ENCODE measurements around the gene PPARA. TPM values are rescaled to one million over a fixed set of nuclear protein-coding genes. Genes with fewer than 3 reads are reported as not detected.

PPARA gene
- total and polyA plus RNA-seq, 2 of the 4 experiments (the other 2 are of a cell fraction), result 3.1 to 7.0 TPM

DNA sequence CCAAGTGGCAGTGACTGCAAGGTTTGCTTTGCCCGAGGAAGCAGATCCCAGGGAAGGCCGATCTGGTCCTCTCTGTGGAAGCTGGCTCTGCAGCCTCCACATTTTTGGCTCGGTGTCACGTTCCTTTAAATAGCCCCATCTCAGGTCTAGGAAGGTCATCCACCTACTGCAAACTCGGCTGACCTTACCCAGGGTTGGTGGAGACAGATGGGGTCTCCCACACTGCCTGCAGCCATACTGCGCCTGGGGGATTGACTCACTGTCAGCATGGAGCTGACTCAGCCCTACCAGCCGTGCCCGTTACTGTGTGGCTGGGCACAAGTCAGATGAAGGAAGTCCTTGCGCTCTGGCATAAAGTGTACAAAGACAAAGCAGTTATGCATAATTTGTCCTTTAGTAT lies 82.9 kb downstream of the PPARA start:
- Histone ChIP-seq H4K20me1 (ENCODE audit: insufficient read depth, low read length) (peaks cover 3% of the 10 kb centered on the region; the same call in 1 of the 2 replicates), H3K9me3 (ENCODE audit: control insufficient read depth, insufficient read depth, low read length) (no peaks in the 10 kb centered on the region), H3K4me3 (ENCODE audit: insufficient read depth, low read depth, low read length) (no peak overlapping the region), H4K91ac (ENCODE audit: insufficient read depth, low read depth, low read length) (no peak overlapping the region), H3K23ac (ENCODE audit: low read depth, low read length) (no peak overlapping the region), H2AFZ (replicated peaks; ENCODE audit: low read length, poor library complexity) (peak overlapping the region; percentile 8), H3K36me3 (ENCODE audit: control insufficient read depth, insufficient read depth, low read length) (peaks cover 15% of the 10 kb centered on the region), H3K4me1 (ENCODE audit: control insufficient read depth, insufficient read depth, low read length) (peaks cover 7% of the 10 kb centered on the region), H3K27me3 (ENCODE audit: control insufficient read depth, insufficient read depth, low read length) (no peaks in the 10 kb centered on the region), H3K4me2 (ENCODE audit: low read depth, low read length) (no peak overlapping the region), H2BK5ac (ENCODE audit: low read depth, low read length, poor library complexity, severe bottlenecking) (no peak overlapping the region), H2BK15ac (ENCODE audit: low read depth, low read length) (no peak overlapping the region), H3K27ac (ENCODE audit: insufficient read depth, low read length) (no peak overlapping the region), H2AK9ac (replicated peaks; ENCODE audit: low read depth, low read length, poor library complexity) (peak overlapping the region; percentile 44), H3K9me1 (ENCODE audit: insufficient read depth, low read length) (peaks cover 12% of the 10 kb centered on the region), H2BK120ac (ENCODE audit: low read depth, low read length) (no peak overlapping the region), H2AK5ac (ENCODE audit: low read depth, low read length) (no peak overlapping the region), H4K5ac (ENCODE audit: low read depth, low read length) (no peak overlapping the region), H3K18ac (ENCODE audit: low read depth, low read length) (no peak overlapping the region), H3K14ac (replicated peaks; ENCODE audit: low read depth, low read length) (0 out of 2 replicates have a peak overlapping the region, but pooled peaks have one; percentile 21), H3K9ac (ENCODE audit: low read depth, low read length) (no peak overlapping the region), H3K4ac (ENCODE audit: low read depth, low read length) (no peak overlapping the region), H3K56ac (ENCODE audit: extremely low read depth, insufficient read depth, low read length) (no peak overlapping the region), H4K8ac (ENCODE audit: low read depth in 2 of 2, low read length in 2 of 2) (no peak overlapping the region), H2BK20ac (ENCODE audit: low read depth, low read length) (no peak overlapping the region), H3K79me1 (ENCODE audit: low read depth in 1 of 2, low read length in 2 of 2) (no peaks in the 10 kb centered on the region)
- POLR2A ChIA-PET (ENCODE audit: unreplicated experiment), result no interaction called here
- in situ Hi-C loops (cut with MboI; ENCODE audit: low sequenced_read_pairs) (no loop called here), intact Hi-C loops (cut with micrococcal nuclease) (no loop called here), dilution Hi-C loops (cut with HindIII; ENCODE audit: low sequenced_read_pairs, unreplicated experiment) (no loop called here)
- TF ChIP-seq MAFK (IDR thresholded peaks at IDR 0.05; ENCODE audit: low read depth, low read length) (no peak), MXI1 (IDR thresholded peaks at IDR 0.05; ENCODE audit: borderline replicate concordance, low read depth, low read length) (no peak), RFX5 (IDR thresholded peaks at IDR 0.05; ENCODE audit: low read depth, low read length) (no peak), NFE2L2 (IDR thresholded peaks at IDR 0.05; ENCODE audit: low read depth, low read length) (no peak), RCOR1 (IDR thresholded peaks at IDR 0.05; ENCODE audit: insufficient replicate concordance, low read length) (no peak), CHD1 (IDR thresholded peaks at IDR 0.05; ENCODE audit: low read depth, low read length) (no peak), BHLHE40 (IDR thresholded peaks at IDR 0.05; ENCODE audit: low read depth, low read length) (no peak), CEBPB (IDR thresholded peaks at IDR 0.05; ENCODE audit: low read depth, low read length) (no peak), FOS (IDR thresholded peaks at IDR 0.05; ENCODE audit: low read depth, low read length) (no peak), POLR2A (IDR thresholded peaks at IDR 0.05; ENCODE audit: low read depth, low read length) (no peak), MAZ (IDR thresholded peaks at IDR 0.05; ENCODE audit: borderline replicate concordance, low read depth, low read length) (no peak), RAD21 (IDR thresholded peaks at IDR 0.05; ENCODE audit: low read length) (no peak), SMC3 (IDR thresholded peaks at IDR 0.05; ENCODE audit: low read depth, low read length) (no peak)
- TF ChIP-seq, protein P1, sequence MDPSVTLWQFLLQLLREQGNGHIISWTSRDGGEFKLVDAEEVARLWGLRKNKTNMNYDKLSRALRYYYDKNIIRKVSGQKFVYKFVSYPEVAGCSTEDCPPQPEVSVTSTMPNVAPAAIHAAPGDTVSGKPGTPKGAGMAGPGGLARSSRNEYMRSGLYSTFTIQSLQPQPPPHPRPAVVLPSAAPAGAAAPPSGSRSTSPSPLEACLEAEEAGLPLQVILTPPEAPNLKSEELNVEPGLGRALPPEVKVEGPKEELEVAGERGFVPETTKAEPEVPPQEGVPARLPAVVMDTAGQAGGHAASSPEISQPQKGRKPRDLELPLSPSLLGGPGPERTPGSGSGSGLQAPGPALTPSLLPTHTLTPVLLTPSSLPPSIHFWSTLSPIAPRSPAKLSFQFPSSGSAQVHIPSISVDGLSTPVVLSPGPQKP (IDR thresholded peaks at IDR 0.05; ENCODE audit: borderline replicate concordance, low read depth, low read length), result no peak
- TF ChIP-seq, protein P2, sequence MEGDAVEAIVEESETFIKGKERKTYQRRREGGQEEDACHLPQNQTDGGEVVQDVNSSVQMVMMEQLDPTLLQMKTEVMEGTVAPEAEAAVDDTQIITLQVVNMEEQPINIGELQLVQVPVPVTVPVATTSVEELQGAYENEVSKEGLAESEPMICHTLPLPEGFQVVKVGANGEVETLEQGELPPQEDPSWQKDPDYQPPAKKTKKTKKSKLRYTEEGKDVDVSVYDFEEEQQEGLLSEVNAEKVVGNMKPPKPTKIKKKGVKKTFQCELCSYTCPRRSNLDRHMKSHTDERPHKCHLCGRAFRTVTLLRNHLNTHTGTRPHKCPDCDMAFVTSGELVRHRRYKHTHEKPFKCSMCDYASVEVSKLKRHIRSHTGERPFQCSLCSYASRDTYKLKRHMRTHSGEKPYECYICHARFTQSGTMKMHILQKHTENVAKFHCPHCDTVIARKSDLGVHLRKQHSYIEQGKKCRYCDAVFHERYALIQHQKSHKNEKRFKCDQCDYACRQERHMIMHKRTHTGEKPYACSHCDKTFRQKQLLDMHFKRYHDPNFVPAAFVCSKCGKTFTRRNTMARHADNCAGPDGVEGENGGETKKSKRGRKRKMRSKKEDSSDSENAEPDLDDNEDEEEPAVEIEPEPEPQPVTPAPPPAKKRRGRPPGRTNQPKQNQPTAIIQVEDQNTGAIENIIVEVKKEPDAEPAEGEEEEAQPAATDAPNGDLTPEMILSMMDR (conservative IDR thresholded peaks at IDR 0.05; ENCODE audit: low read depth, low read length), result no peak
- TF ChIP-seq, protein P3, sequence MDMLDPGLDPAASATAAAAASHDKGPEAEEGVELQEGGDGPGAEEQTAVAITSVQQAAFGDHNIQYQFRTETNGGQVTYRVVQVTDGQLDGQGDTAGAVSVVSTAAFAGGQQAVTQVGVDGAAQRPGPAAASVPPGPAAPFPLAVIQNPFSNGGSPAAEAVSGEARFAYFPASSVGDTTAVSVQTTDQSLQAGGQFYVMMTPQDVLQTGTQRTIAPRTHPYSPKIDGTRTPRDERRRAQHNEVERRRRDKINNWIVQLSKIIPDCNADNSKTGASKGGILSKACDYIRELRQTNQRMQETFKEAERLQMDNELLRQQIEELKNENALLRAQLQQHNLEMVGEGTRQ (IDR thresholded peaks at IDR 0.05; ENCODE audit: low read depth, low read length), result no peak
- BruUV-seq (replicated peaks), result no TSS peak
- CTCF ChIA-PET, result no interaction called here
- DNase-seq (peak; percentile 29), ATAC-seq (ENCODE audit: low read depth) (peak; percentile 48)
- no CpG with 5 or more reads among the region's 9 CpGs for WGBS, 2 experiments (ENCODE audit: extremely low coverage in 2 of 2, insufficient read length in 1 of 2)

All from IMR-90 (cell line).